NCI-H2227 (cell line): ENCODE measurements around the gene GPD1L.
"Not testable (repeated sequence)": the region's sequence is repeated elsewhere in the genome, so short reads cannot be mapped to it uniquely, and the experiment has no call there.

Experiments used
- DNase-seq: peaks from one replicate; lab custom pipeline; 2025; ENCODE audit not compliant: unreplicated experiment; lab: John Stamatoyannopoulos, UW

The GPD1L gene

DNA sequence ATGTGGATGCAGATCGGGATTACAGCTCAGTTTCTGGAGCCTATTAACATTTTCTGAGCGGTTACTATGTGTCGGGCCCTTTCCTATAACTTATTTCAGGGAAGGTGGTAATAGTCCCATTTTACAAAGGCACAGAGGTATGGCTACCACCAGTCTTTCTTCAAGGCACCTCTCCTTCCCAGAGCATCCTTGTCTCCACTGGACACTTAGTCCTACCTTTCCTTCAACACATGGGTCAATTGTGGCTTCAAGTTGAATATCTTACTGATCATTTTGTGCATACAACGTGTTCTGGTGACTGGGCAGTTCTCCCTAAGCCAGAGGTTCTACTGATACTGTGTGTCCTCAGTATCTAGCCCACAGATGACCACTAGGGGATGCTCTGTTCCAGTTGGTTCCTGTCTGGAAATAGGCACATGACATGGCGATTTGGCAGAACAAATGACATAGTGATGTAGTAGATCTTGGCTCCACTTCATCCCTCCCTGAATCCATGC is 71.3 kb downstream of the GPD1L start:
- peak; percentile 67 for DNase-seq

DNA sequence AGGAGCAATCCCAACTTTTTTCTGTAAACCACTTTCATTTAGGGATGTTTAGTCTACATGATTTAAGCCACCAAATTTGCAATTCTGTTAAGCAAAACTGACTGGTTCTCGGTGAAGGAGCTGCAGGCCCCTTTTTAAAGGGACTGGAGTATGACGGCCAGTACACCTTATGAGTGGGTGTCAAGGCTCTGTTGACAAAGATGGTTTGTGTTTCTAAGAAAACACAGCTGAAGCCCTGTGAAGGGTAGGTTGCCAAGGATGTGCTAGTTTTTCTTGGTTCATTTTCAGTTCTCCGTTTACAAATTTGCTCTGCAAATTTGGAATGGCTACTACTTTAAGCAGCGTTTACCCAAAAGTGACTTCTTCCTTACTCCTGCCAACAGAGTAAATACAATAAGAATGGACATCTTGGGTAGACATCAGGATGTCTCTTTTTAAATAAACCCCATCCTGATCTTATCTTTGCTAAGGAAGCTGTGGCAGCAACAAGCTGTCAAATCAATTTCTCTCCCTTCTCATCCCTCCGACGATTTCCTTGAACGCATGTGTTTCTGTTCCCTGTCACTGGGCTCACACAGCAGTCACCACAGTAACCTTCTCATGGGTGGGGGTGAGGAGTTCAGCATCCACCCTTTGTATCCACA is 73.8 kb downstream of the GPD1L start:
- DNase-seq: no peak

GRCh38 chr3:32181365-32181764 is 74.9 kb downstream of the GPD1L start:
- DNase-seq: no peak

DNA sequence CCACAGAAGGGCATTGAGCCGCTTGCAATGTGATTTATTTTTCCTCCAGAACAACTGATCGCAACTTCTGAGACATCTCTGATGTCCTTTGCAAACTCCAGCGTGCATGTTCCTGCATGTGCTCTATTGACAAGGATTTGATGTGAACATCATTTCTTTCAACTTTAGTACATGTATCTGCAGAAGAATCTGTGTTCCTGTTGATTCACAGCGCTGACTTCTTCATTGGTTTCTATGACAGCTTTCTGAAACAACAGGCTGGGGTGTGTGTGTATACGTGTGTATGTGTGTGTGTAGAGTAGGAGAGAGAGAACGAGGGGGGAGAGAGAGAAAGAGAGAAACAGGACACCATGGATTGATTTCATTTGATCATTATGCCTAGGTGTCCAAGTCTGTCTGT is 75.4 kb downstream of the GPD1L start:
- DNase-seq: no peak

DNA sequence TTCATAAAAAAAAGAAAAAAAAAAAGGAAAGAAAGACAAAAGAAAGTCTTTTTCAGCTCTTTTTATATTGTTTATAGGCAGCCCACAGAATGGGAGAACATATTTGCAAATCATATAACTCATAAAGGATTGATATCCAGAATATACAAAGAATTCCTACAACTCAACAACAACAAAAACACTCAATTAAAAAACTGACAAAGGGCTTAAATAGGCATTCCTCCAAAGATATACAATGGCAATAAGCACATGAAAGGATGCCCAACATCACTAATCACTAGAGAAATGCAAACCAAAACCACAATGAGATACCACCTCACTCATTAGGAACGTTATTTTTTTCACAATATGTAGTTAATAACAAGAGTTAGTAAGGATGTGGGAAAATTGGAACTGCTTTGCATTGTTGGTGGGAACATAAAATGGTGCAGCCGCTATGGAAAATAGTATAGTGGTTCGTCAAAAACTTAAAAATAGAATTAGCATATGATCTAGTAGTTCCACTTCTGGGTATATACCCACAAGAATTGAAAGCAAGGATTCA is 77.8 kb downstream of the GPD1L start:
- DNase-seq: no peak

- DNase-seq: no peak
Observed at GRCh38 chr3:32186097-32186496, 79.7 kb downstream of the GPD1L start.

DNA sequence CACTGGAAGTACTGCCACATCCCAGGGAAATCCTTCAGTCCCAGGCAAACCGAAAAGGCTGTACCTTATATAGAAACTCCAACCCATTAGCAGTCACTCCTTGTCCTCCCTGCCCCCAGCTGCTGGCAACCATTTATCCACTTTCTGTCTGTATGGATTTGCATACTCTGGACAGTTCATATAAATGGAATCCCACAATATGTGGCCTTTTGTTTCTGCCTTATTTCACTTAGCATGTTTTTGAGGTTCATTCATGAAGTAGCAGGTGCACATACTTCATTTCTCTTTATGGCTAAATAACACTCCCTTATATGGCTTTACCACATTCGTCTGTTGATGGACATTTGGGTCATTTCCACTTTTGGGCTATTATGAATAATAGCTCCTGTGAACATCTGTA is 80.5 kb downstream of the GPD1L start:
- DNase-seq: no peak

GRCh38 chr3:32189693-32190092 is 83.3 kb downstream of the GPD1L start:
- no peak for DNase-seq

- DNase-seq: not testable (repeated sequence)
Observed at GRCh38 chr3:32190556-32190955, 84.1 kb downstream of the GPD1L start.

- DNase-seq: no peak
Observed at GRCh38 chr3:32193101-32193500, 86.7 kb downstream of the GPD1L start.

DNA sequence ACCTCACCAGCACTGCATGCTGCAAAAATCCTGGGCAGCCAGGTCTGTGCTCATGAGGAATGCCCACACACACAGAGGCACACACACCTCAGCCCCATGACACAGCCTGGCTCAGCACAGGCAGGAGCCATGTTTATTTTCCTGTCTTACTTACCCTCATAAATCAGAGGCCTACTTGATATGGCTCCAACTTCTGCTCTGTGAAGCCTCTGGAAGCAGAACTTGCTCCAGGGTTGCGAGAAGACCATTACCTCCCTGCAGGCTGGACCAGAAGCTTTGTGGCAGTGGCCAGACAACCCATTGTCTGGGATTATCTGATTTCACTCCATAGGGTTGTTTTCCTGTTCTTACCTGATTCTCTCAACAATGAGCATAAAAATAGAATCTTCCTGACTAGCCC is 88.2 kb downstream of the GPD1L start:
- no peak for DNase-seq

- no peak for DNase-seq
Observed at GRCh38 chr3:32195995-32196540, 89.6 kb downstream of the GPD1L start.

GRCh38 chr3:32197991-32198390 is 91.6 kb downstream of the GPD1L start:
- DNase-seq: no peak

DNA sequence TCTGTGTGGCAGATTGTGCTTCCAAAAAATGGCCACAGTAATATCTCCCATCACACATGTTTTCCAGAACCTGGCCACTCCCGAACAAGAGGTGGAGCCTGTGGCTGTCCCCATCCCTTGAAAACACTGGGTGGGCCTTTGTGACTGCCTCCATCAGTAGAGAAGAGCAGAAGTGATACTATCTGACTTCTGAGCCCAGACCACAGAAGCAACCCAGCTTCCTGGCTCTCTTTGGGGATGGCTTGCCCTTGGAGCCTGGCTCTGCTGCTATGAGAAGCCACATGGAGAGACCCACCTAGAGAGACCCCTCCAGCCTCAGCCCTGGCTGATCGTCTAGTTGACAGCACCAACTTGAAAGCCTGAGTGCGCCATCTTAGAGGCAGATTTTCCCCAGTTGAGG is 92.3 kb downstream of the GPD1L start:
- no peak for DNase-seq

DNA sequence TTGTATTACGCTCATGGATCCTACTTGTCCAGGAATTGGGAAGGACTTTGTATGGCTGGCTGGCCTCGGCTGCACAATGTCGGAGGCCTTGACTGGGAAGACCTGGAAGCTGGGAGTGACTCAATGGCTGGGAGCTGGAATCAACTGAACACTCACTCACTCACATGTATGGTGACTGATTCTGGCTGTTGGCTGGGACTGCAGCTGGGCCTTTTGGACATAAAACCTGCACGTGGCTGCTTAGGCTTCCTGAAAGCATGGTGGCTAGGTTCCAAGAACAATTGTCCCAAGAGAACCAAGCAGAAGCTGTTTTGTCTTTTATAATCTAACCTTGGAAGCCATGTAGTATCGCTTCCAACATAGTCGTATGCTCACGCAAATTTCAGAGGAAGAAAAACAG is 94.1 kb downstream of the GPD1L start:
- DNase-seq: no peak

DNA sequence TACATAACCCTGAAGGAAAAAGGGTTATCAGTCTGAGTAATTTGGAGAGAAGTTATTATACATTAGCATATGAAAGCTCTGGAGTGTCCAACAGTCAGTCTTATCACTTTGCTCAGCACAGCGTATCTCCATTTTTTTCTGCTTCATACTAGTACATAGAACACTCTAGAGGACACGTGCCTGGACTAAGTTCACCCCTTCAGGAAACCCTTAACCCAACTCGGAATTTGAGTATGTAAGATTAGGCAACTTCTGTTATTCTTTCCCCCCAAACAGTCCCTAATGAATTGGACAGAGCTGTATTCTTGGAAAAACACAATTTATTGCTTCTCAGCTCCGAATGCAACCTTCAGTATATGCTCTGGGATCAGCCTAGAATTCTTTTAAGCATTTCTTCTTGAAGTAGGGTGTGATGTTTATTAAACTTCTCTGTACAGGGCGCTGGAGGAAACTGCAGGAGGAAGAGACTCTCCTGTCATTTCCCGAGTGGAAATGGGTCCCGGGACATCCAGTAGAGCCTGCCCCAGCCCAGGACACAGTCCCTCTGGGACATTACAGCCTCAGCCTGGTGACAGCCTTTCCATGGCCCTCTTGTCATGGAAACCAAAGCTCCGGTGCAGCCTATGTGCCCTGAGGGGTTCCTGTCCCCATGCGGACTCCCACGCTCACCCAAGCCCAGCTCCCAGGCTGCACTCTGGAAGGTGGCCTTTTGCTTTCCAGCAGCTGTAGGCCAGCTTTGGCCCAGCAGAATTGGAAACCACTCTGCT is 94.8 kb downstream of the GPD1L start:
- DNase-seq: no peak

DNA sequence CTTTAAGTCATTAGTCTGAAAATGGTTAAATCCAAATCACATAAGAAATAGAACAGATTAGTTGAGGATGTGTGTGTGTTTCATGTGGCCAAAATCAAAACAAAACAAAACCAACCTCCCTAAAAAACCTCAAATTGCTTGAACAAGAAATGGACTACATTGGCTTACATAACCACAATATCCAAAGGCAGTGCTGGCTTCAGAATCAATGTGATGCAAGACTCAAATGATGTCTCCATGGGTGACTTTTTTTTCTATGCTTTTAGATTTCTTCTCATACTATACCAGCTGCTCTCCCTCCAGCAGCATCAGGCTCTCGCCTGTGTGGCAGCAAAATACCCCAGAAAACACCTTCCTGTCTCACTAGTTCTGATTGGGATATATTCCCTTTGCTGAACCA is 96.1 kb downstream of the GPD1L start:
- no peak for DNase-seq

DNA sequence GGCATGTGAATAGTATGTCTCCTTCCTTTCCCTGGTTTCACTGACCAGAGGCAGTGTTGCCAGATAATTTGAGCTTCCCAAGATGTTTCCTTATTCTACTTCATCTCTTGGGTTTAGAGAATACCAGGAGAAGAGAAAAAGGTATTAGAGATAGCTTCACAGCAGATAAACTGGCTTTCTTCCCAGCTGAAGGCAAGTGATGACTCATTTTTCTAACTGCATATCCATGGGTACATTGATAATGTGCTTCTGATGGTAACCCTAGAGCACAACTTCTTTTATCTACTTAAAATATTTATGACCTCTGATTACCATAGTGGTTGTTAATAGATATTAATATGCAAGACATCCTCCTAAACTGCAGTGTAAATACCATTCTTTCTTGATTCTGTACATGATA is 97.4 kb downstream of the GPD1L start:
- DNase-seq: no peak

DNA sequence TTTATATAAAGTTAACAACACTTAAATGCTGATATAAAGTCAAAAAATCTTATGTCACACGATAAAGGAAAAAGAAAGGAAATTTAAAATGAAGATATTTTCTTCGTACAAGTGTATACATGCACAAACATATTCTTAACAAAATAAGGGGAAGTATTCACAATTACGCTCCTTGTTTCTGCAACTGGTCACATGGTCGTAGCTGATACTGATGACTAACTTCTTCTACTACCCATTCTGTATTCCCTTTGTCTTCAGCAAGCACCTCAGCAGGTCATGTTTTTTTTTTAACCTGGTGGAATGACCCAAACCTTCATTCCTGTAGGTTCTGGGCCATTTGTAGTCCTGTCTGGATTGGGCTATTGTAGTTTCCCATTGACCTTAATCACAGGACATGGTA is 102.0 kb downstream of the GPD1L start:
- no peak for DNase-seq

DNA sequence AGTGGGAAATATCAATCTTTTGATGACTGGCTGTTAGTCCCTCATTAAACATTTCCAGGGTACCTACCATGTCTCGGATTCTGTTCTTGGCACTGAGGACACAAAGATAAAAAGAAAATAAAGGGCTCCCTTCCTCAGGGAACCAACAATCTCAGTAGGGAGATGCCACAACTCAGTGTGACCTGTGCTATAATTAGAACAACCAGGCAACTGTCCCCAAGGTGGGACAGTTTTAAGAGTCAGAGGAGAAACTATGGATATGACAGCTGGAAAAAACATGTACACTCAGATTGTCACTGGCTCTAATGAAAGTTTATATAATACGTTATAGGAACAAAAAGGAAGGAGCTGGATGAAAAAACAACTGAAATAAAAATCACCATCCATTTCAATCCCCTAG is 108.8 kb downstream of the GPD1L start:
- no peak for DNase-seq

DNA sequence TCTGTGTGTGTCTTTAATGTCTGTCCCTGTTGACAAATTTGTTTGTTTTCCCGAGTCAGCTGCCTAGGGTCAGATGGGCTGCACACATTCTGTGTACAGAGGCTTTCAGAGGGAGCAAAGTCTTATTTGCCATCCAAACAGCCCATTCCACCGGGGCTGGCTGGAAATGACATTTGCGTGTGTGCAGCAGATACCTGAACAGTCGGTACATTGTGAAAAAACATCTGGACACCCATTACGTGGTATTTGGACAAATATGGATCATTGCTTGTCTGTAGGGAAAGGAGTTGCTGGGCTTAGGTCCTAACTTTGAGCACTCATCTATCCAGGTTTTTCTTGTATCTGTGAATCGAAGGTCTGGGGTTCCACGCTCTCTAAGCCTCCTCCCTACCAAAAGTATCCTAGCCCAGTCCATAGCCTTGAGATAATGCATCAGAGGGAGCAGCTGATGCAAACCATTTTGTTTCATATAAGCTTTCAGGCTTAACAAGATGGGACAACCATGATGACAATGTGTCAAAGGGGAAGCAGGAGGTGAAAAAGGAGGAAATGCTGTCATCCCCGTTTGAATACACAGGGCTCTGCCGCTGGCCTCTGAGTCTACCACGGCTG is 109.9 kb downstream of the GPD1L start:
- no peak for DNase-seq

DNA sequence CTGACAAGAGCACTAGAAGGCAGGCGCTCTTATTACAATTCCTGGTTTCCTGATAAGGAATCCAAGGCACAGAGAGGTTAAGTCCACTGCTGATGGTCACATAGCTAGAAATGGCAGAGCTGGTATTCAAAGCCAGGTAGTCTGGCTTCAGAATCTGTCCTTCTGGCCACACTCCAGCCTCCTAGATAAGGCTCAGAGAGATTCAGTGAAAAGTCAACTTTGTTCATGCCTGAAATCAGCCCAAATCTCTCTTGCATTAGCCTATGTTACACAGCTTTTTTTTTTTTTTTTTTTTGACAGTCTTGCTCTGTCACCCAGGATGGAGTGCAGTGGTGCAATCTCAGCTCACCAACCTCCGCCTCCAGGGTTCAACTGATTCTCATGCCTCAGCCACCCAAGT is 110.9 kb downstream of the GPD1L start:
- DNase-seq: no peak
